OCI-LY3 (cell line): Measurements from ENCODE around the gene ALDH1B1.

Experiments
- CTCF ChIP-seq: fragments of 200-600, 300-600 bp; sonication (generic); IDR thresholded peaks from 2 replicates; pipeline ENCODE4 v1.5.1; 2014; ENCODE audit warnings: antibody characterized with exemption, low read length, low read depth
- EZH2phosphoT487 ChIP-seq: fragments of 200-600 bp; shearing (Covaris generic); IDR thresholded peaks from 2 replicates; pipeline ENCODE4 v1.6.1; 2018; ENCODE audit warnings: antibody characterized with exemption, mixed run types, low read depth

DNA sequence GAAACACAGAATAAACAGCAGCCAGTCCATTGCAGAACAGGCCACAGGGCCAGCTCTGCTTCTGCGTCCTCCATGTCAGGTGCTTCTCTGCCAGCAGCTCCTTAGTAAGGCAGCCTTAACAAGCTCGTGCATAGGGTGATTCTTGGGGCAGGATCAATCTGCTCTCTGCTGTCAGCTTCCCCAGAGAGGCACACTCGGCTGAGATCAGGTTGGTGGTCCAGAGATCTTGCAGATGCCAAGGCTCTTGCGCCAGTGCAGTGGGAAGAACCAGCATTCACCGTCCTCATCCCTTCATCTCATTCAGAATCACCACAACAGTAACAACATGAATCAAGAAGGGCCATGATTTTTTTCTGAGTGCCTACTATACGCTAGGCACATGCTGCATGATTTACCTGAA is 49.0 kb upstream of the ALDH1B1 start:
- TF ChIP-seq EZH2phosphoT487: no peak
- TF ChIP-seq CTCF: no peak
